Superior temporal gyrus (tissue), 1 donor: Measurements from ENCODE around the gene DACT2.
"Not testable (repeated sequence)": the region's sequence is repeated elsewhere in the genome, so short reads cannot be mapped to it uniquely, and the experiment has no call there.

Experiments used
- DNase-seq: peaks from one replicate; pipeline ENCODE4 v3.0.0-alpha.2; 2016; ENCODE audit errors: extremely low spot score

Gene DACT2

DNA sequence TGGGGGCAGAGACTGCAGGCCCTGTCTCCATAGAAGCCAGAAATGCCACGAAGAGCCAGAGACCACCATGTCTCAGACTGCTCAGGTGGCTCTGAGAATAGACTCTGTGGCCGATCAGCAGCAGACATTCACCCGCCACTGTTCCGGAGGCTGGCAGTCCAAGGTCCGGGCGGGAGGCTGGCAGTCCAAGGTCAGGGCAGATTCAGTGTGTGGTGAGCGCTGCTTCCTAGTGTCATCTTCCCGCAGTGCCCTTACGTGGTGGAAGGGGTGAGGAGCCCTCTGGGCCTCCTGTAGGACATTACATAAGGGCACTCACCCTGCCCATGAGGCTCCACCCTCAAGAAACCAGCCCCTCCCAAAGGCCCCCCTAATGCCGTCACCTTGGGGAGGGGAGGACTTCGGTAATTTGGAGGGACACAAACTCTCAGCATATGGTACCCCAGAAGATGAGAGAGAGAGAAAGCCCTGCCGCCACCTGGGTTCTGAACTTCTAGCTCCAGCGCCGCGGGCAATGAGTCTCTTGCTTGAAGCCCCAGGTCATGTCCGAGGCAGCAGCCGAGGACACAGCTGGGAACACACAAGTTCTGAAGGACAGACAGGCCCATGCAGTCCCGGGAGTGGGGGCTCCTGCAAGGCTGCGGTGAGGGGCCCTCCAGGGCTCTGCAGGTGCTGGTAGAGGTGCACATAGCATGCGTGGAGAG, 36.4 kb downstream of the DACT2 start:
- no peak for DNase-seq

DNA sequence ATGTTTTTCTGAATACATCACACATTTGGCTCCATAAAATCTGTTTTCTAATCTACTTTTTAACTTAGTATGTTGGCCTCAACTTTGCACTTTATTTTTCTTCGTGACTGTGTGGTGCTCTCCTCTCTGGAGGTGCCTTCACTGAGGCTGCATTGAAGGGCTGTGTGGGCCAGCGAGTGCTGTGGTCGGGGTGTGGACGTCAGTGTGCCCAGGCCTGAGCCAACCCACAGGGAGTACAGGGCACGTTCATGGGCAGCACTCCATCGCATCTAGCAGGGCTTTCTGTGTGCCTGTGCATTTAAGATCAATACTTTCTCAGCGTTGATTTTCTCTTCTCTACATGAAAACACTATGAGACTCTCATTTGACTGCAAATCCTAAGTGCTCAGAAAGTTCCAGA, 37.8 kb downstream of the DACT2 start:
- no peak for DNase-seq

- DNase-seq: not testable (repeated sequence)
Measured at GRCh38 chr6:168281314-168281713, 38.3 kb downstream of the DACT2 start.

GRCh38 chr6:168280899-168281245, 38.7 kb downstream of the DACT2 start:
- no peak for DNase-seq

DNA sequence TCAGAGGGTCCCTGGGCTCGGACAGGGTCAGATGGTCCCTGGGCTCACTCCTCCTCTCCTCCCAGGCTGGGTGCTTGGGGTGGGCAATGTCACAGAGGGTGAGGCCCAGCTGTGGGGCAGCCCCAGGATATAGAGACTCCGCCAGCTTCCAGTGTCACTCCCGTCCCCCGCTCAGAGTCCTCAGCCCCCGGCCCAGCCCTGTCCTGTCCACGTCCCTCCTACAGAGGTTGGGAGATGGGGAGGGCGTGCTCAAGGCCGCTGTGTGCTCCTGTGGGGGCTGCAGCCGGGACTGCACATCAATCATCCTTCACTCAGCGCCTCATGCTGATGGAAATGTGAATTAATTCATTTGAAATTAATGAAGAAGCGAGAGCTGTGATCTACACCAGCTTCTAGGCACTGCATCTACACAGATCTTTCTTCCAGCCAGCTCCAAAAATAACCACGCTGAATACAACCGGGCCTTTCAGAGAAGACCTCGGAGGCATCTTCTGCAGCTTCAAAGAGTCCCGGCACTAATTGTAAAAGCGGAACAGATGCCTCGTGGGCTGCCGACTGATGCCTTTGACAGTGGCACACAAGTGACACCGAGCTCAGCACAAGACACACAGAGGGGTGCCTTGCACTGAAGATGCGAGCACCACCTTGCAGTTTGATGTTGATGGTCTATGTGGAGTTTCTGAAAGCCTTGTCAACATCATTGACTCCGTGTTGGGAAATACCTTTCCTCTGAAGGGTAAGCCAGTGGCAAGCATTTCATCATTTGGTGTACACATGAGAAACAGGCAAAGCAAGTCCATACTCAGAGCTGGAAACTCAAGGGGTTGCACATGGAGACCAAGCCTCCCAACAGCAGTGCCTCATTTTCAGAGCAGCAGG, 39.3 kb downstream of the DACT2 start:
- DNase-seq: no peak

GRCh38 chr6:168279403-168279935, 40.1 kb downstream of the DACT2 start:
- DNase-seq: no peak

- DNase-seq: no peak
Measured at GRCh38 chr6:168278904-168279303, 40.7 kb downstream of the DACT2 start.

DNA sequence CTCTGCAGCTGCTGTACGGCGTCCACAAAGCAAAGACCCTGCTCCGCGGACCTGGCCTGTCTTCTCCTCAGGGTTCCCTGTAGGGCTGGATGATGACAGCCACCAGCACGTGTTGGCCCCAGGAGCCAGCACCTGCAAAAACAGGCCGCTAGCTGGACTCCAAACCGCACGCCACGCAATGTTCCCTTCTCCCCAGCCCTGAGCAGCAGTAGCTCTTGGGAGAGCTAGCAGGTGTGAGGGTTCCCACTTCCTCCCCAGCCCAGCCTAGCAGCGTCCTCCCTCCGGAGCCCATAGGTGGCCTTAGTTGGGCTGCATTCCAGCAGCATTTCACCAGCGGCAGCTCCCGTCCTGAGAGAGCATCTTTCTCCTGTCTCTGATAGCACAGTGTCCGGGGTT, 42.3 kb downstream of the DACT2 start:
- DNase-seq: no peak

GRCh38 chr6:168276576-168277273, 42.9 kb downstream of the DACT2 start:
- no peak for DNase-seq

- DNase-seq: no peak
Measured at GRCh38 chr6:168275168-168275567, 44.4 kb downstream of the DACT2 start.

DNA sequence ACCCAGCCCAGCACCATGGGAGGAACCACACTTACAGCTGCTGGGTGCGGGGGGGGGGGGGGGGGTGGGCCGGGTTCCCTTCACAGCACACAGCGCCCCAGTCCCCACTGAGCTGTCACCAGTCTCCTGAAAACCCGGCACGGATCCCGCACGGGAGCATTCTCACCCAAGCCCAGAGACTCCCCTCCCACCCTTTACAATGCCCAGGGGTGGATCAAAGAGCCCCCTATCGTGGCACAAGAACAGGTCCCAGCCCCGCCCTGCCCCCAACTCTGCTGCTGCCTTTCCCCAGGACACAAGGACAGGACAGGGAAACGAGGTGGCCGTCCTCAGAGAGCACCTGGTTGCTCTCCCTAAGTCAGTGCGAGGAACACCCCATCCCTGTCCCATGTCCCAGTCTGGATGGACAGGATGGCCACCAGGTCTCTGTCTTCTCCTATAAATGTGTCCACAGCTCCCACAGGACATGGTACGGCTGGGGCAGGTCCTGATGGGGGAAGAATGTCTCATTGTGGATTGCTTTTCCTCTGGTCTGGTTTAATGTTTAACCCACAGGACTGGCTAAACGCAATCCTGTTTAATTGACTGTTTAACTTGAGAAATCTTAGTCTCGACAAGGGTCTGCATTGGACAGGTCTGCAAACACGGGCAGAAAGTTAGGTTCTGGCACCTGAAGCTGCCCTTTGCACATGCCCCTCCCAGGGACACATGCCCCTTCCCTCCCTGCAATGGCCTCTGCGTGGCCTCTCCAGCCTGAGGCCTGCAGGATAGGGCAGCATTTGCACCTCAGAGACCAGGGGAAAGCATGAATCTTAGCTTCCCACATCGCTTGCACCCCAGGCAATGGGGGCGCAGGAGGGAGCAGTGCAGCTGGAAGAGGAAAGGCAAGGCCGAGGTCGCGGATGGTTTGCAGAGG, 45.3 kb downstream of the DACT2 start:
- DNase-seq: no peak

DNA sequence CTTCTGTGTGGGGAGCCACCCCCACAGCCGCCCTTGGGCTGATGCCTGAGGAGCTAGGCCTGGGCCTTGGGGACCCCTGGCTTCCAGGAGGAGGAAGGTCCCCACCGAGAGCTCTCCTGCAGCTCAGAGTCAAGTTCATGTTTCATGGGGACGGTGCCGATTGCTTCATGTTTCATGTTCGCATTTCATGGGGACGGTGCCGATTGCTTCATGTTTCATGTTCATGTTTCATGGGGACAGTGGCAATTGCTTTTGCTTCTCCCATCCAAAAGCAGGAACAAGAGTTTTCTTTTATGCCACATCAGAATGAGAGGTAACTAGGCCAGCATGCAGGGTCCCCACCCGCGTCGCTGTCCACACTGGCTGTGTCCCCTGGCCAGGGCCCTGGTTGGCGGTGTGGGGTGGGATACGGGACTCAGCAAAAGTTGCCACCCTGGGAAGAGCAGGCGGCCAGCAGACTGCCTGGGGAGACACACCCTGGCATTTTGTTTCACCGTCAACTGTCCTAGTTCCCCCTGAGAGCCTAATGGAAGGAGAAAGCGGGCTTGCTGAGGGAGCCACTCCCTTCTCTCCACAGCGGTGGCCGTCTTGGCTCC, 46.0 kb downstream of the DACT2 start:
- DNase-seq: no peak

GRCh38 chr6:168272415-168273325, 46.9 kb downstream of the DACT2 start:
- DNase-seq: no peak

GRCh38 chr6:168270274-168271172, 49.1 kb downstream of the DACT2 start:
- no peak for DNase-seq

DNA sequence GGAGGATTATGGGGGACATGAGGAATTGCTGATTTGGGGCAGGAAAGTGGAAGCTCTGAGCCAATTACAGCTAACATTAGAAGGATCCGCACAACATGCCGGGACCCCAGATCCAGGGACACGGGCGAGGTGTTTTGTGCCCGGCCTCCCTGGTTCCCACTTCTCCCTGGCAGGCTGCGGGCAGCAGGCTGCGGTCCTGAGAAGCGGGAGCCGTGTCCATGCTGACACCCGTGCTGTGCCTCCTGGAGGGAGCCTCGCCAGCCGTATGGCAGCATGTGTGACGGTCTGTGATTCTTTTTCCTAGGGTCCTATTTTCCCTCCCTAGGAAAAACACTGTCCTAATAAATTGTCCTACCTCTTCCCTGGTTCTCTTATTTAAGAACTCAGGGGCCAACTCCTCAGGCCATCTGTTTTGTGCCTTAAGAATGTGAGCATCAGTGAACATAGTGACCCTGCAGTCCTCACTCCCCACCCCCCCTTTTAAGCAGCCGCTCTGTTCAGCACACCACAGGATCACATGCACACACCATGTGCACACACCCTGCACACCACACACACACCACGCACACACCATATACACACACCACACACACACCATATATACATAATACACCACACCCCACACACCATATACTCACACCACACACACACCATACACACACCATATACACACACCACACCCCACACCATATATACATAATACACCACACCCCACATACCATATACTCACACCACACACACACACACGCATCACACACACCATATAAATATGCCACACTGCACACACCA, 49.9 kb downstream of the DACT2 start:
- DNase-seq: no peak

GRCh38 chr6:168268755-168269154, 50.8 kb downstream of the DACT2 start:
- no peak for DNase-seq

- not testable (repeated sequence) for DNase-seq
Measured at GRCh38 chr6:168267779-168268178, 51.8 kb downstream of the DACT2 start.
